Suprapubic skin (tissue), 4 donors: Measurements from ENCODE around the gene ABLIM2. TPM values are rescaled to one million over a fixed set of nuclear protein-coding genes. Genes with fewer than 3 reads are reported as not detected.

Source experiments
- DNase-seq, 2 donors: peaks; one replicate each; pipeline ENCODE4 v3.0.0-alpha.2; 2019; ENCODE audit warnings: low spot score in 2 of 2
- H3K27ac ChIP-seq: fragments of 200-600 bp; sonication (generic); one replicate; pipeline ENCODE4 v1.5.1; 2019
- H3K27me3 ChIP-seq: fragments of 200-600 bp; sonication (generic); one replicate; pipeline ENCODE4 v1.5.1; 2019
- H3K36me3 ChIP-seq: fragments of 200-600 bp; sonication (generic); one replicate; pipeline ENCODE4 v1.5.1; 2019
- H3K4me1 ChIP-seq: fragments of 200-600 bp; sonication (generic); one replicate; pipeline ENCODE4 v1.5.1; 2019
- H3K4me3 ChIP-seq: fragments of 200-600 bp; sonication (generic); one replicate; pipeline ENCODE4 v1.5.1; 2019; ENCODE audit warnings: mild to moderate bottlenecking
- H3K9me3 ChIP-seq: fragments of 200-600 bp; sonication (generic); one replicate; pipeline ENCODE4 v1.5.1; 2019
- CTCF ChIP-seq, 2 donors: fragments of 200-600 bp in 1 of 2; fragments of 450-650 bp in 1 of 2; sonication (generic) in 1 of 2; IDR thresholded peaks; one replicate each; pipeline ENCODE4 v1.5.1; 2016 to 2019; ENCODE audit warnings: antibody characterized with exemption in 2 of 2, mild to moderate bottlenecking in 1 of 2, moderate library complexity in 1 of 2
- EP300 ChIP-seq: sonication (generic); formaldehyde crosslinking; IDR thresholded peaks from one replicate; pipeline ENCODE4 v1.6.1; 2017; ENCODE audit warnings: antibody characterized with exemption
- POLR2A ChIP-seq, 2 donors: fragments of 450-650 bp; IDR thresholded peaks; one replicate each; pipeline ENCODE4 v1.6.1; 2017; ENCODE audit warnings: antibody characterized with exemption in 2 of 2, mild to moderate bottlenecking in 2 of 2, moderate library complexity in 2 of 2
- POLR2AphosphoS5 ChIP-seq, 3 donors: sonication (generic); formaldehyde crosslinking; IDR thresholded peaks; one replicate each; pipeline ENCODE4 v1.6.1; 2017; ENCODE audit warnings: antibody characterized with exemption in 3 of 3
- WGBS: methylation state at CpG from one replicate; pipeline ENCODE4 v1.1.5; 2018; 5-methylcytosine and 5-hydroxymethylcytosine counted together
- total RNA-seq, 4 donors: library from RNA; depleted of rRNA; stranded (reverse); fragments of >200 nt; gene quantifications; one replicate each; pipeline ENCODE4 v1.1.0, GENCODE V29; 2016

The ABLIM2 gene
- total RNA-seq, 4 donors from 2014 or later = 11.2 to 16.9 (median 13.3) TPM

GRCh38 chr4:7967501-7968261, 190.9 kb downstream of the ABLIM2 start:
- no peak for DNase-seq
- Histone ChIP-seq H3K4me1 (peaks cover 55% of the 10 kb centered on the region), H3K36me3 (no peaks in the 10 kb centered on the region), H3K27ac (no peak overlapping the region), H3K9me3 (no peaks in the 10 kb centered on the region), H3K27me3 (no peaks in the 10 kb centered on the region), H3K4me3 (no peak overlapping the region)
- no peak for TF ChIP-seq CTCF (IDR thresholded peaks at IDR 0.05)
- no peak for TF ChIP-seq POLR2AphosphoS5 (IDR thresholded peaks at IDR 0.05)
- no peak for TF ChIP-seq POLR2A (IDR thresholded peaks at IDR 0.05)
- no peak for TF ChIP-seq EP300
- 84% methylated on average over 13 of the region's 21 CpGs for WGBS

- TF ChIP-seq POLR2A (IDR thresholded peaks at IDR 0.05) (no peak), CTCF (IDR thresholded peaks at IDR 0.05) (no peak), POLR2AphosphoS5 (IDR thresholded peaks at IDR 0.05) (no peak), EP300 (no peak)
- Histone ChIP-seq H3K27ac (no peak overlapping the region), H3K9me3 (no peaks in the 10 kb centered on the region), H3K4me3 (no peak overlapping the region), H3K4me1 (peaks cover 48% of the 10 kb centered on the region), H3K27me3 (no peaks in the 10 kb centered on the region), H3K36me3 (no peaks in the 10 kb centered on the region)
- WGBS = 83% methylated on average over 9 of the region's 9 CpGs
- DNase-seq = no peak
These were observed 191.6 kb downstream of the ABLIM2 start for GRCh38 chr4:7967063-7967440.

- 83% methylated on average over 20 of the region's 37 CpGs for WGBS
- H3K4me3 ChIP-seq = no peak overlapping the region
These were observed 192.1 kb downstream of the ABLIM2 start for GRCh38 chr4:7966281-7967062.

GRCh38 chr4:7964890-7965662, 193.5 kb downstream of the ABLIM2 start:
- no peak for DNase-seq
- Histone ChIP-seq H3K27me3 (no peaks in the 10 kb centered on the region), H3K4me1 (peaks cover 43% of the 10 kb centered on the region), H3K4me3 (no peak overlapping the region), H3K9me3 (no peaks in the 10 kb centered on the region), H3K36me3 (no peaks in the 10 kb centered on the region), H3K27ac (peak overlapping the region; percentile 43)
- TF ChIP-seq POLR2A (IDR thresholded peaks at IDR 0.05) (no peak), POLR2AphosphoS5 (IDR thresholded peaks at IDR 0.05) (peak in 1 of 3 donors; percentile 30), CTCF (IDR thresholded peaks at IDR 0.05) (no peak), EP300 (no peak)
- WGBS = 40% methylated on average over 19 of the region's 23 CpGs

More at GRCh38 chr4:7966281-7967062, 192.1 kb downstream of the ABLIM2 start:
- TF ChIP-seq EP300 (no peak), POLR2AphosphoS5 (IDR thresholded peaks at IDR 0.05) (no peak), POLR2A (IDR thresholded peaks at IDR 0.05) (no peak), CTCF (IDR thresholded peaks at IDR 0.05) (no peak)
- no peaks in the 10 kb centered on the region for H3K36me3 ChIP-seq
- DNase-seq = no peak
- no peak overlapping the region for H3K27ac ChIP-seq
- no peaks in the 10 kb centered on the region for H3K27me3 ChIP-seq
- H3K9me3 ChIP-seq = no peaks in the 10 kb centered on the region
- peaks cover 43% of the 10 kb centered on the region for H3K4me1 ChIP-seq
